ENCODE results near the gene TRIM69. TPM values are rescaled to one million over a fixed set of nuclear protein-coding genes. Genes with fewer than 3 reads are reported as not detected.
"Not testable (repeated sequence)": the region's sequence is repeated elsewhere in the genome, so short reads cannot be mapped to it uniquely, and the experiment has no call there.

The TRIM69 gene
- total RNA-seq, 1 donor: 17.9 TPM

- no peak overlapping the region for H3K4me3 ChIP-seq (ENCODE audit: low read depth, low read length)
- no peak for DNase-seq (ENCODE audit: low read depth)
- no peak for TF ChIP-seq CTCF (IDR thresholded peaks at IDR 0.05; ENCODE audit: insufficient read depth, low read length)
Measured at GRCh38 chr15:44698641-44699040, 37.7 kb upstream of the TRIM69 start.

- H3K4me3 ChIP-seq (ENCODE audit: low read depth, low read length); DNase-seq (ENCODE audit: low read depth): not testable (repeated sequence)
Measured at GRCh38 chr15:44700676-44701075, 35.7 kb upstream of the TRIM69 start.

GRCh38 chr15:44705986-44706385 lies 30.3 kb upstream of the TRIM69 start:
- TF ChIP-seq CTCF (IDR thresholded peaks at IDR 0.05; ENCODE audit: insufficient read depth, low read length): no peak
- H3K4me3 ChIP-seq (ENCODE audit: low read depth, low read length): no peak overlapping the region

GRCh38 chr15:44706401-44706800 lies 29.9 kb upstream of the TRIM69 start:
- no peak for TF ChIP-seq CTCF (IDR thresholded peaks at IDR 0.05; ENCODE audit: insufficient read depth, low read length)
- H3K4me3 ChIP-seq (ENCODE audit: low read depth, low read length): no peak overlapping the region
- no peak for DNase-seq (ENCODE audit: low read depth)

More at GRCh38 chr15:44705986-44706385, 30.3 kb upstream of the TRIM69 start:
- no peak for DNase-seq (ENCODE audit: low read depth)

- DNase-seq (ENCODE audit: low read depth): no peak
- TF ChIP-seq CTCF (IDR thresholded peaks at IDR 0.05; ENCODE audit: insufficient read depth, low read length): no peak
- no peak overlapping the region for H3K4me3 ChIP-seq (ENCODE audit: low read depth, low read length)
Measured at GRCh38 chr15:44706946-44707636, 29.2 kb upstream of the TRIM69 start.

- TF ChIP-seq CTCF (IDR thresholded peaks at IDR 0.05; ENCODE audit: insufficient read depth, low read length): peak; percentile 49
- peak; percentile 52 for DNase-seq (ENCODE audit: low read depth)
- peak overlapping the region; percentile 100 for H3K4me3 ChIP-seq (ENCODE audit: low read depth, low read length)
Measured at GRCh38 chr15:44710236-44711095, 25.9 kb upstream of the TRIM69 start.

- H3K4me3 ChIP-seq (ENCODE audit: low read depth, low read length): peak within 1 kb of the TSS; percentile 100
- TF ChIP-seq CTCF (IDR thresholded peaks at IDR 0.05; ENCODE audit: insufficient read depth, low read length): no peak
- peak; percentile 97 for DNase-seq (ENCODE audit: low read depth)
Measured at GRCh38 chr15:44711096-44711742, 25.1 kb upstream of the TRIM69 start, which contains the start of the genes B2M and PATL2. B2M (plus strand) TSS chr15:44711517; CDS start chr15:44711547, 30 bp downstream. PATL2 (minus strand) TSS chr15:44711323; CDS start chr15:44676490, 34,833 bp downstream.

All from fibroblast of the aortic adventitia (primary cell).